HG02610 (cell line): ENCODE data around the gene LONRF2.
"Not testable (repeated sequence)": the region's sequence is repeated elsewhere in the genome, so short reads cannot be mapped to it uniquely, and the experiment has no call there.

Source experiments
- ATAC-seq: cut with Tn5 transposase; IDR thresholded peaks from one replicate; pipeline ENCODE4 v1.9.1; 2021; ENCODE audit warnings: mild to moderate bottlenecking, moderate library complexity; ENCODE audit not compliant: unreplicated experiment

LONRF2 gene

DNA sequence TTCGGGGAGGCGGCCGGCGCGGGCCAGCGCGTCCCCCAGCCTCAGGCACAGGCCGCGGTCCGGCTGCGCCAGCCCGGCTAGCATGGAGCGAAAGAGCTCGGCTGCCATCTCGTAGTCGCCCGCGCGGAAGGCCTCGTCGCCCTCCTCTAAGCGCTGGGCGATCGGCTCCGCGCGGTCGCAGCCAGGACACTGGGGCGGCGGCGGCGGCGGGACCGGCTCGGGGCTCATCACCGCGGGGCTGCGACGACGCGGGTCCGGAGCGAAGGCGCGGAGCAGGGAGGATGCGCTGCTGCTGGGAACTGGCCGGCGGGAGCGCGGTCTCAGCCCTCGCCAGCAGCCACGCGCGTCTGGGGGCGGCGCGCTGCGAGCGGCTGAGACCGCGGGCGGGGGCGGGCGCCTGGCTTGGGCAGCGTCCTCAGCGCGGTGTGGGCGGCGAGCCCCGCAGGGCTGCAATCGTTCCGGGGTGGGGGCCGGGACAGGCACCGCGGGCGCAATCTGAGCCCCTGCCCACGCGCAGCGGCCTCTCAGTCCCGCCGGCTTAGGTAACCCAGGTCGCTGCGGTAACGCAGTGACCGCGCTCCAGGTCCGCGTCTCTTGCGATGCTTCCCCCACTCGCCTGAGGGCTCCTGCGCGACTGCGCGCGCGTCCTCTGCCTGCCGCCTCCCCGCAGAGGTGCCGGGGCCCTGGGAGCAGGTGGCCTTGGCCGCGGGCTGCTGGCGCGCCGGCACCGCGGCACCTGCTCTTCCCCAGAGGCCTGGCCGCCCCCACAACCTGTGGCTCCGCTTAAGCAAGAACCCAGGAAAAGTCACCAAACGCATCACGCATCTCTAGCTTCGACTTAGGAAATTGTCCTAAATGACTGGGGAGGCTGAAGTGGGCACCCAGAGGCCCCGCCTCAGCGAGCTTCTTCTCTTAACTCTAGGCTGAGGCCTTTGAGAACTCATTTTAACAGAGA lies at the start of gene LONRF2:
Gene LONRF2, minus strand, starts transcription at position 636 of the 955 bp plus-strand sequence. Its CDS starts 408 bp downstream, at position 228.
- no peak for ATAC-seq

DNA sequence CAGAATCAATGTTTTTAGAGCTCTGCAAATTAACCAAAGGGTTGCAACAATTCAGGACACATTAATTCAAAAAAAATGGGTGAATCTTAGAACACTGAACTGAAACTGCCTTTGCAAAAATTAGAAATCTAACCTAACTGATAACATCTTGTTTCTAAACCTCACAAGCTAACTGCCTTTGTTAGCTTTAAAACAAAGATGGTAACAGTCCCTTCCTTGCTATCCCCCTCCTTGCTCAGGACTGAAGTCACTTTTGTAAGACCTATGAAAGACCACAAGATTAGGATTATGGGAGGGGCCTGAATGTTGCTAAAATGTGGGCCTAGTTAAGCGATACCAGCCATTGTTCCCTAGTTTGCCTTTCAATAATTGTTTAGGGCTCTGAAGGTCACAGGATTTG lies 44.9 kb upstream of the LONRF2 start:
- ATAC-seq = no peak

DNA sequence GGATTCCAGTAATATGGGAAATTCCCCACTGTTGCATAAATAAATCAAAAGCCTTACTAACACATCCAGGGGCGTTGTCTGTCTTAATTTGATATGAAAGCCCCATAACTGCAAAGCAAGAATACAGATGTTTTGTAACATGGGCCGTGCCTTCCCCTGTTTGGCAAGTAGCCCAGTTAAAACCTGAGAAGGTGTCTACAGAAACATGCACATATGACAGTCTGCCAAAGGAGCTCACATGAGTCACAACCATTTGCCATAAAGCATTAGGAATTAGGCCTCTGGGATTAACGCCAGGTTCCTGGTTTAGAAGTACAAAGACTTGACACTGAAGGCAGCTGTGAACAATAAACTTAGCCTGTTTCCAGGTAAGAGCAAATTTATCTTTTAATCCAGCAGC lies 43.1 kb upstream of the LONRF2 start:
- no peak for ATAC-seq

DNA sequence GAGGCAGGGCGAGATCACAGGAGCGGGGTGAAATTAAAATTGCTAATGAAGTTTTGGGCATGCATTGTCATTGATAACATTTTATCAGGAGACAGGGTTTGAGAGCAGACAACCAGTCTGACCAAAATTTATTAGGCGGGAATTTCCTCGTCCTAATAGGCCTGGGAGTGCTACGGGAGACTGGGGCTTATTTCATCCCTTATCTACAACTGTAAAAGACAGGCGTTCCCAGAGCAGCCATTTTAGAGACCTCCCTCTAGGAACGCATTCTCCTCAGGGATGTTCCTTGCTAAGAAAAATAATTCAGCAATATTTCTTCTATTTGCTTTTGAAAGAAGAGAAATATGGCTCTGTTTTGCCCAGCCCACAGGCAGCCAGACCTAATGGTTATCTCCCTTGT lies 40.0 kb upstream of the LONRF2 start:
- not testable (repeated sequence) for ATAC-seq

DNA sequence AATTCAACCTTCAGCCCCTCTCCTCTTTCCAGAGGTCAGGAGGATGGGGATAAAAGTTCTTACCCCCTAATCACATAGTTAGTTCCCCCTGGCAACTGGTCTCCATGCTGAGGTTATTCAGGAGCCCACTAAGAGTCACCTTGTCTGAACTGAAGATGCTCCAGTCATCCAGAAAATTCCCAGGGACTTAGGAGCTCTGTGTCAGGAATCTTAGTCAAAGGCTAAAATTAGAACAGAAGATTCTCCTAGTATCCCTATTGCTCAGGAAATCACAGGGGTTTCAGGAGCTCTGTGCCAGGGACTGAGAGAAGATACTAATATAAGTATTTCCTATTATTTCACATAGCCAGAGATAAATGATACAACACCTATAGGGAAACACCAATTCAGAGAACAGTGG lies 37.3 kb upstream of the LONRF2 start:
- ATAC-seq = no peak

DNA sequence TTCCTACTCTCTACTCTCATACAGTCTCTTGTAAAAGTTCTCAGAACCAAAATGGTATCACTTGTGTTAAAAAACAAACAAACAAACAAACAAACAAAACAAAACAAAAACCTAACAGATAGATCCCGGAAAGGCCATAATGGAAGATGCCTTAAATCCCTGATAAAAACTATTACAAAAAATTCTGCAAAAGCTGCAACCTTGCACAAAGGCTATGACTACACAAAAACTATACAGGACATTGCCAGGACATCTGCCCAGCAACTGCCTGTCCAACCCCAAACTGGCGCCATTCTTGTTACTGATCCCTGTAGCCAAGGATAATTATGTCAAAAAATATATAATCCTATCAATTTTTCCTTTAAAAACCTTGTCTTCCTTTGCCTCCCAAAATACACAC lies 36.3 kb upstream of the LONRF2 start:
- no peak for ATAC-seq

DNA sequence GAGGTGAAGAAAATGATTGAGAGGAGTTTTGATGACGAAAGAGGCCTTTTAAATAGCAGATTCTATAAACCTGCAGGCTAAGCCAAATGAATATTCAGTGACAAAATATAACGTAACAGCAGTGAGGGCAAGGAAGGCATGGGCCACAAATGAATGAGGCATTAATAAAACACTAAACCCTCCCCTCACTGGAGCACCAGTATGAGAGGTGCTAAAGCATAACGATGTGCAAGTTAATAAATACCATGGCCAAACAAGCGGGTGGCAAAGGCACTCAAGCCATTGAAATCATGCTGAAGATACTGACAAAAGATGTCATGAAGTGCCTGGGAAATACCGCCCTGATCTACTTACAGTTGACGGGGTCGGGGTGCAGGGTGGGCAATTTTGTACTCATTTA lies 30.2 kb upstream of the LONRF2 start:
- ATAC-seq = no peak

DNA sequence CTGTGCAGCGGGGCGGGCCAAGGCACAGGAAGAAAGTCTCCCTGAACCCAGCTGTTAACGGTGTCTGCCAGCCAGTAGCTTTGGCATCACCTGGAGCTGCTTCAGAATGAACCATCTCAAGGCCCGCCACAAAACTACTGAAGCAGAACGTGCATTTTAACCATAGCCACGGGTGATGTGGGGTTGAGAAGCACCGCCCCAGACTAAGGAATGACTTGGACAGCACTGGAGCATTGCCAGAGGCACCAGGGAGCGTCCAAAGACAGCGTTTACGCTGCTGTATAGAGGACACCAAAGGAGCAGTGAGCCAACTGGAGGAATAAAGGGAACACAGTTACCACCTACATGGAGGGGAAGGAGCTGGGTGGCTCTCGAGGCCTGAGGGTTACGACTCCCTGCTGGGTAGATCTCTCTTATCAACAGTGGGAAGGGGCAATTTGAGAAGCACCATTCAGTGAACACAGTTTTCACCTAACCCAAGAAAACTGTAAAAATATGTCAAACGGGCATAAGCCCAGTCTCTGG lies 28.4 kb upstream of the LONRF2 start:
- ATAC-seq = no peak

DNA sequence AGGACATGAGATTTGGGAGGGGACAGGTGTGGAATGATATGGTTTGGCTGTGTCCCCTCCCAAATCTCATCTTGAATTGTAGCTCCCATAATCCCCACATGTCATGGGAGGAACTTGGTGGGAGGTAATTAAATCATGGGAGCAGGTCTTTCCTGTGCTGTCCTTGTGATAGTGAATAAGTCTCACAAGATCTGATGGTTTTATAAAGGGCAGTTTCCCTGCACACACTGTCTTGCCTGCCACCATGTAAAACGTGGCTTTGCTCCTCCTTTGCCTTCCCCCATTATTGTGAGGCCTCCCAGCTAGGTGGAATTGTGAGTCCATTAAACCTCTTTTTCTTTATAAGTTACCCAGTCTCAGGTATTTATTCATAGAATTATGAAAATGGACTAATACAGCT lies 22.8 kb upstream of the LONRF2 start:
- ATAC-seq = not testable (repeated sequence)

DNA sequence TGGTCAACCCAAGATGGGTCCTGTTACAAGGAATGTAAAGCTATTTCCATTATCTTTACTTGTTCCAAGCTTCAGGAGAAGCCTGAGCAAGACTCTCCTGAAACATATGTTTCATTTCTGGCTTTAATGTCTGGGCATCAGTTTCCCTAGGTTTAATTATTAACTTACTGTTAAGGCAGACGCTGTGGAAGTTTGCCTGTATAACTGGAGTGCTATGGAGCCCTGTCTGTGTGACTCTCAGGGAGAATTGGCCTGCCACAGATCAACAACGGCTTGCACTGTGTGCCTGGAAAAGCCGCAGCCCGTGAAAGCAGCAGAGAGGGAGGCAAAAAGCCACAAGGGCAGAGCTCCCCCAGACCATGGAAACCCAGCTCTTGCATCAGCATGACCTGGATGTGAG lies 22.1 kb upstream of the LONRF2 start:
- ATAC-seq = no peak

DNA sequence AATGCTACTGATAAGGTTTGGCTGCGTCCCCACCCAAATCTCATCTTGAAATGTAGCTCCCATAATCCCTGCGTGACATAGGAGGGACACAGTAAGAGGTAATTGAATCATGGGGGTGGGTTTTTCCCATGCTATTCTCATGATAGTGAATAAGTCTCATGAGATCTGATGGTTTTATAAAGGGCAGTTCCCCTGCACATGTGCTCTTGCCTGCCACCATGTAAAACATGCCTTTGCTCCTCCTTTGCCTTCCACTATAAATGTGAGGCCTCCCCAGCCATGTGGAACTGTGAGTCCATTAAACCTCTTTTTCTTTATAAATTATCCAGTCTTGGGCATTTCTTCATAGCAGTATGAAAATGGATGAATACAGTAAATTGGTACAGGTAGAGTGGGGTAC lies 20.2 kb upstream of the LONRF2 start:
- ATAC-seq = not testable (repeated sequence)

DNA sequence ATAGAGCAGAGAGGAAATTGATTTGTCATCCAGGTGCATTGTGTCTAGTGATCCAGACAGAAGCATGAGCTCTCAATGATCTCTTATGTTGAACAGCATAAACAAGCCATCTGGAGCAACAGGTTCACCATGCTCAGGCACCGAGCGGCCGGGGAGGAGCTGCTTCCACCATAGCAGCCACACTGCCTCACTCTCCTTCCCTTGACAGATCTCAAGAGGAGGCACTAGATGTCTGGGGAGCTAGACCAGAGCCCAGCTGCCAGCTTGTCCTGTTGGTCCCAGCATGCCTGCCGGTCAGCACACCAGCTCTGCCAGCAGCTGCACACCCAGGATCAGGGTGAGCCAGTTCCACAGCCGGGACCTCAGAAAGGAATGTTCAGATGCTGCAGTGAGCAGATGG lies 17.5 kb upstream of the LONRF2 start:
- no peak for ATAC-seq

DNA sequence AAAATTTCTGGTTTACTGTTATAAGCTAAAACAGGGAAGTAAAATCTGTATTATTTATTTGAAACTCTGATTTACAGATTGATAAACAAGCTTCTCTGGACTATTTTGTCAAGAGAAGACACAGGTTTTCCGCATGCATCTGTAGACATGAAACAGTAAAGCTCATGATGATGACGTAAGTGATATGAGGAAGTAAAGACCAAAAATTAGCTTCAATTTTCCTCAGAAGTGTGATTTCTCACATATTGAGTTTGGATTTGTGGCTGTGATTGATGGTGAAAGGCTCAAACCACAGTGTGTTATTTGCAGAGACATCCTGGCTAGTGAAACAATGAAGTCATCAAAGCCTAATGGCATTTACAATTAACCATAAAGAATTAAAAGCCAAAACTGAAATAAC lies 12.6 kb upstream of the LONRF2 start:
- ATAC-seq = no peak

DNA sequence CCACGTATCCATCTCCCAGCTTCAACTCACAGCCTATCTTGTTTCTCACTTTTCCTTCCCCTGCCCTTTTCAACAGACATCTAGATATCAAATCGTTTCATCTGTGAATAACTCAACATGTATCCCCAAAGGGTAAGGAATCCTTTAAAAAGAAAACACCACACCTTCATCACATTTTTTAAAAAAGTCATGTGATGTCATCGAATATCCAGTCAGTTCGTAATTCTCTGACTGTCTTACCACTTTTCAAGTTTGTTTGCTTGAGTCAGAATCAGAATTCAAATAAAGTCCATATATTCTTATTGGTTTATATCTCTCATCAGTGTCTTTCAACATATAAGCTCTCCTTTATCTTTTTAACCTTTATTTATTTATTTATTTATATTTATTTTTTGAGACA lies 5.4 kb upstream of the LONRF2 start:
- ATAC-seq = no peak

DNA sequence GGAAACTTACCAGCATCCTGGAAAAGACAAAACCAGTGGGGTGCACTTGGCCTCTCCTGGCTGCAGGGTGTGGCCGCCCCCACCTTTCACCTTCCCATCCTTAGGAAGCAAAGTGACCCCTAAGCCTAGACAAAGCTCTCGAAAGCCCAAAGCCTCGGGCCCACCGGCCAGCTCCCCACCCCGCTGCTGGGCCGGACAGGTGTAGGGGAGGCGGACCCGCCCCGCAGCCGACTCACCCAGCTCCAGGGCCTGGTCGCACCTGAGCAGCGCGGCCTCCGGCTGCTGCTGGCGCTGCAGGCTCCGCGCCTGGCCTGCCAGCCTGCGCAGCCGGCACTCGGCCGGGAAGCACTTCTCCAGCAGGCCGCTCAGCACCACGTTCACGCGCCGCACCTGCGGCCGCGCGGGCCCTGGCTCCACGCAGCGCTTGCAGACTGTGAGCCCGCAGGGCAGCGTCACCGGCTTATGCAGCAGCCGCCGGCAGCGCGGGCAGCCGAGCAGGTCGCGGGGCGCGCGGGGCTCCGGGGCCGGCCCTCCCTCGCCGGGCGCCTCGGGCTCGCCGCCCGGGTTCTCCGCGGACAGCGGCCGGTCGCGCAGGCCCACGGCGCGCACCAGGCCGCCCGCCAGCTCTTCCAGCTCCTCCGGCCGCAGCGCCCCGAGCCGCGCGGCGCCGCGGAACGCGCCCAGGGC lies 979 bp downstream of the LONRF2 start:
- ATAC-seq = no peak

DNA sequence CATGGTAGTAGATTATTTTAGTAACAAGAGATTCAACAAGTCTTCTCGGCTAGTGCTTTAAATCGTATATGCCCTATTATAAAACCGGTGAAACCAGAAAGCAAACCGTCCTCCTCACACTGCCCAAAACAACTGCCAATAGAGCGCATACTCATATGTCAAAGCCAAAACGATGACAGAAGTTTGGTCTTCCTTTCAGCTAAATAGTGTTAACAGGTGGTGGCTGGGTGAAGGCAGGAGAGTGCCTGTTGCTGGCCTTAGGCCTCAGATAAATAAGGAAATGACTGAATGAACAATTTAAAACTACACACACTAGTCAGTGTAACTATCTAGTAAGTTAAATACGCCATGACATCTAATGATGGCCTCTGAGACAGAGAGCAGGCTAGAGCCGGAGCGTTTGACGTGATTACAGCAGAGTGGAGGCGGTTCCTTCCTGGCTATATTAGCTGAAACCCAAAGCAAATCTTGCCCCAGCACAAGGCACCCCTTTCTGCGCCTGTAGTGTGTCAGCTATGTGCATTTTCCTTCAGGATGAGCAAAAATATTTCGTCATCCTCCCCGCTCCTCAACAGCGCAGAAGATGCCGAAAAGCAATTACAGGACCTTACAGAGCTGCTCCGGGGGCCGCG lies 1.6 kb downstream of the LONRF2 start:
- ATAC-seq = no peak

DNA sequence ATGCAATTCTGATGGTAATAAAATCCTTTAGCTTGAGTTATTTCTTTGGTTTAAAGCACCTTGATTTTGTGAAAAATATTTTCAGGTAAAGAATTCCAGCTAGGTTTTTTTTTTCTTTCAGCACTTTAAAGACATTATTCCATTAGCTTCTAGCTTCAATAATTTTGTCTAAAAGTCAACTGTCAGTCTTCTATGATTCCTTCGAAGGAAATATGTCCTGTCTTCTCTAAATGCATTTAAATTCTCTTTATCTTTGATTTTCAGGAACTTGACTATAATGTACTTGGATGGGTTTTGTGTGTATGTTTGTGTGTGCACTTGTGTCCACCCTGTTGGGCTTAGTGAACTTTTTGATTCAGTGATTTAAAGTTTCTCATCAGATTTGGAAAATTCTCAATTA lies 4.7 kb downstream of the LONRF2 start:
- no peak for ATAC-seq

DNA sequence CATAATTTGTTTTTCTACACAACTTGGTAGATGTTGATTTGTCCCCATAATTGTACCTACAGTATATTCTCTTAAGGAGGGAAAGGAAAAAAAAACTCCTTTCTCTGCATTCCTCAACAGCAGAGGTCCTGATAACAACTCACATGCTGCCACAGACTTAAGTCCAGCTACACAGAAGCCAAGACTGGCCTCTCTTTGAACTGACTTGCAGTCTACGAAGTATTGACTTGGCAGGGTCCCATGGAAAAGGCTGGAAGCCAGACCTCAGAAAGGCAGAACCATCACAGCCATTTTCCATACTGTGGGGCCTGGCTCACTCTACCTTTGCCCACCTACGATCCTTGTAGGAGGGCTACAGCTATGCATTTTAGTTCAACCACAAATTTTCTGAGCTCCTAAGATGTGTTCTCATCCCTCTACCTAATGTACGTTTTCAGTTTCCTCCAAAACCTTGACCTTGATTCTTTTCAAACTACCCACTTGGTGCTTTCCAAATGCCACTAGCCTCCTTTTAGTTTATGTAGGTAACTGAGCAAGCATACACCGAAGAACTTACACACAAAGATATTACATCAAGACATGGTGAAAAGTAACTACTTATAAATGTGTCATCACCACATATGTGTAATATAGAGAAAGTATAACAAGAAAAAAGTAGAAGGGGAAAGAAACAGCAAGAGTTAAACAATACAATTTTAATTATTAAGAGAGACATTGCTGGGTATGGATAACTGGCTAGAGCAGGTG lies 12.2 kb downstream of the LONRF2 start:
- ATAC-seq = no peak

DNA sequence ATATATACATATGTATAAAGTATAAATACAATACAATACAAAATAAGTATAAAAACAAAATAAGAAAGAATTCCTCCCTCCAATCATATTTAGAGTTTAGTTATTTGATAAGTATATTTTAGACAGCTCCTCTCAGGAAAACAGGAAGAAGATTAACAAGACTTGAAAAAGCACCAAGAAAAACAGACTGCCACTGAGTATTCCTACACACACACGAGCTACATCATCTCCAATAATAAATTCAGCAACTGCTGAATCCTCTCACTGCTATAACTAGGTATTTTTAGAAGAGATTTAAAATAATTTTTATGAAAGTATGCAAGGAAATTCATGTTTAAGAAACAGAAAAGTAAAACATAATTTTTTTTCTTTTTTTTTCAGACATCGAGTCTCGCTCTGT lies 13.0 kb downstream of the LONRF2 start:
- ATAC-seq = no peak

DNA sequence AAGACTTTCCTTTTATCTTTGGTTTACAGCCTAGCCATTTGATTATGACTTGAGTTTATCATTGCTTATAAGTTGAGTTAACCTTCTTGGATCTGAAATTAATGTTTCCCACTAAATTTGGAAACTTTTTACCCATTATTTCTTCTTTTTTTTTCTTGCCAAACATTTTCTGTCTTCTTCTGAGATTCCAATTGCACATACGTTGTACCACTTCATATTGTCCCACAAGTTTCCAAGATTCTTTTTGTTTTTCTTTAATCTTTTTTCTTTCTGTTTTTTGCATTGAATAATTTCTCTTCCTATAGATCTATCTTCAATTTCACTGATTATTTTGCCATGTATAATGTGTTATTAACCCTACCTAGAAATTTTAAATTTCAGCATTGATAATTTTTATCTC lies 18.6 kb downstream of the LONRF2 start:
- no peak for ATAC-seq

DNA sequence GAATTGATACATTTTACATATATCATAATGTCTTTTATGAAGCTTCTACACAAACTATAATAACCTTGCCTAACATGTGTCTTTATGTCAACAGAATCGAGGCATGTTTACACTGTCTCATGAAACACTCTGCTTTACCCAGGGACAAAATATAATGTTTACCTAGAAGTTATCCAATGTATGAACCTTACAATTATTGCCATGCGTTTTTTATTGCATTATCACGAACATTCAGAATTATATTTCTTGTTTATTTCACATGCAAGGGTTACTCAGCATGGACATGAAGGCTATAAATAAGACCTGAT lies 19.8 kb downstream of the LONRF2 start:
- ATAC-seq = no peak
